HepG2 (cell line): ENCODE measurements around the gene GGNBP2. TPM values are rescaled to one million over a fixed set of nuclear protein-coding genes. Genes with fewer than 3 reads are reported as not detected.

Source experiments
- BCL3 ChIP-seq: sonication (generic); formaldehyde crosslinking; IDR thresholded peaks from 2 replicates; pipeline ENCODE4 v1.5.1; 2020; ENCODE audit warnings: mild to moderate bottlenecking, missing genetic modification reagents, moderate library complexity
- CENPBD1 ChIP-seq: sonication (generic); formaldehyde crosslinking; IDR thresholded peaks from 2 replicates; pipeline ENCODE4 v1.8.0; 2022; ENCODE audit warnings: missing genetic modification reagents, low read depth, mild to moderate bottlenecking, borderline replicate concordance
- CENPT ChIP-seq: sonication (generic); formaldehyde crosslinking; IDR thresholded peaks from 2 replicates; pipeline ENCODE4 v1.8.0; 2022; ENCODE audit warnings: low read depth, mild to moderate bottlenecking, moderate library complexity, missing genetic modification reagents
- IRX3 ChIP-seq: sonication (generic); formaldehyde crosslinking; IDR thresholded peaks from 2 replicates; pipeline ENCODE4 v1.8.1; 2023; ENCODE audit warnings: mild to moderate bottlenecking, low read depth, missing genetic modification reagents, borderline replicate concordance
- KDM6A ChIP-seq: IDR thresholded peaks from 2 replicates; pipeline ENCODE4 v1.6.1; 2016; ENCODE audit warnings: low read depth
- MATR3 ChIP-seq: sonication (generic); formaldehyde crosslinking; IDR thresholded peaks from 2 replicates; pipeline ENCODE4 v1.4.0; 2020; ENCODE audit warnings: missing genetic modification reagents
- MEF2D ChIP-seq: sonication (generic); formaldehyde crosslinking; IDR thresholded peaks from 2 replicates; pipeline ENCODE4 v1.5.1; 2020; ENCODE audit warnings: mild to moderate bottlenecking, missing genetic modification reagents
- MXD1 ChIP-seq: sonication (generic); formaldehyde crosslinking; IDR thresholded peaks from 2 replicates; pipeline ENCODE4 v1.4.0; 2020; ENCODE audit warnings: mild to moderate bottlenecking, missing genetic modification reagents
- SUZ12 ChIP-seq: fragments of 150-350 bp; IDR thresholded peaks from 2 replicates; pipeline ENCODE4 v1.6.1; 2014; ENCODE audit warnings: low read depth, low read length
- TAF15 ChIP-seq: fragments of 200-400 bp; formaldehyde crosslinking; IDR thresholded peaks from one replicate; pipeline ENCODE4 v1.6.1; 2018; ENCODE audit warnings: mild to moderate bottlenecking, low read depth, low read length; ENCODE audit not compliant: poor library complexity, severe bottlenecking
- ZBTB8A ChIP-seq: sonication (generic); formaldehyde crosslinking; IDR thresholded peaks from 2 replicates; pipeline ENCODE4 v1.4.0; 2020; ENCODE audit warnings: mild to moderate bottlenecking, low read depth, missing genetic modification reagents, borderline replicate concordance
- ZNF12 ChIP-seq: sonication (generic); formaldehyde crosslinking; IDR thresholded peaks from 2 replicates; pipeline ENCODE4 v1.5.0; 2020; ENCODE audit warnings: missing genetic modification reagents
- ZNF256 ChIP-seq: sonication (generic); formaldehyde crosslinking; conservative IDR thresholded peaks from 2 replicates; pipeline ENCODE4 v1.4.0; 2020; ENCODE audit warnings: missing genetic modification reagents
- ZNF317 ChIP-seq: sonication (generic); formaldehyde crosslinking; IDR thresholded peaks from 2 replicates; pipeline ENCODE4 v1.5.0; 2020; ENCODE audit warnings: mild to moderate bottlenecking, missing genetic modification reagents
- ZNF558 ChIP-seq: sonication (generic); formaldehyde crosslinking; IDR thresholded peaks from 2 replicates; pipeline ENCODE4 v1.9.0; 2022; ENCODE audit warnings: mild to moderate bottlenecking, missing genetic modification reagents, borderline replicate concordance
- ZNF672 ChIP-seq: sonication (generic); formaldehyde crosslinking; IDR thresholded peaks from 2 replicates; pipeline ENCODE4 v1.8.1; 2022; ENCODE audit warnings: missing genetic modification reagents
- ZNF720 ChIP-seq: sonication (generic); formaldehyde crosslinking; IDR thresholded peaks from 2 replicates; pipeline ENCODE4 v1.4.0; 2020; ENCODE audit warnings: missing genetic modification reagents
- polyA plus RNA-seq, 8 experiments: library from polyadenylated mRNA; depleted of rRNA in 3 of 8; stranded (reverse) in 7 of 8; unstranded in 1 of 8; fragments of >200 nt; fragmentation: Illumina TruSeq in 4 of 8; extraction: Trizol in 4 of 8; gene quantifications; 2 replicates each; pipeline versions ENCODE4 v1.2.1 to v1.2.3, GENCODE V29; 2011 to 2016; ENCODE audit warnings: low read depth in 4 of 8, missing spikeins in 1 of 8, mixed read lengths in 1 of 8; ENCODE audit not compliant: insufficient read depth in 1 of 8
- total RNA-seq, 5 experiments: library from RNA; depleted of rRNA; stranded (reverse); fragments of >200 nt; fragmentation: Illumina TruSeq; extraction: Trizol; gene quantifications; 2 replicates each; pipeline ENCODE4 v1.2.3, GENCODE V29; 2016; ENCODE audit warnings: low read depth in 1 of 5
- TF ChIP-seq, protein P1 (sequence below): sonication (generic); formaldehyde crosslinking; IDR thresholded peaks from 2 replicates; pipeline ENCODE4 v1.4.0; 2020; ENCODE audit warnings: missing genetic modification reagents; ENCODE audit errors: not compliant biosample characterization
- TF ChIP-seq, protein P2 (sequence below): sonication (generic); formaldehyde crosslinking; IDR thresholded peaks from 2 replicates; pipeline ENCODE4 v1.8.1; 2023; ENCODE audit warnings: mild to moderate bottlenecking, moderate library complexity, missing genetic modification reagents
- TF ChIP-seq, protein P3 (sequence below): sonication (generic); formaldehyde crosslinking; IDR thresholded peaks from 2 replicates; pipeline ENCODE4 v1.4.0; 2020; ENCODE audit warnings: missing genetic modification reagents, borderline replicate concordance

The GGNBP2 gene
- total and polyA plus RNA-seq, 2 of the 13 experiments (the other 11 are each of a cell fraction or from before 2014, with no cell fraction given) = 53.3 to 84.2 TPM

DNA sequence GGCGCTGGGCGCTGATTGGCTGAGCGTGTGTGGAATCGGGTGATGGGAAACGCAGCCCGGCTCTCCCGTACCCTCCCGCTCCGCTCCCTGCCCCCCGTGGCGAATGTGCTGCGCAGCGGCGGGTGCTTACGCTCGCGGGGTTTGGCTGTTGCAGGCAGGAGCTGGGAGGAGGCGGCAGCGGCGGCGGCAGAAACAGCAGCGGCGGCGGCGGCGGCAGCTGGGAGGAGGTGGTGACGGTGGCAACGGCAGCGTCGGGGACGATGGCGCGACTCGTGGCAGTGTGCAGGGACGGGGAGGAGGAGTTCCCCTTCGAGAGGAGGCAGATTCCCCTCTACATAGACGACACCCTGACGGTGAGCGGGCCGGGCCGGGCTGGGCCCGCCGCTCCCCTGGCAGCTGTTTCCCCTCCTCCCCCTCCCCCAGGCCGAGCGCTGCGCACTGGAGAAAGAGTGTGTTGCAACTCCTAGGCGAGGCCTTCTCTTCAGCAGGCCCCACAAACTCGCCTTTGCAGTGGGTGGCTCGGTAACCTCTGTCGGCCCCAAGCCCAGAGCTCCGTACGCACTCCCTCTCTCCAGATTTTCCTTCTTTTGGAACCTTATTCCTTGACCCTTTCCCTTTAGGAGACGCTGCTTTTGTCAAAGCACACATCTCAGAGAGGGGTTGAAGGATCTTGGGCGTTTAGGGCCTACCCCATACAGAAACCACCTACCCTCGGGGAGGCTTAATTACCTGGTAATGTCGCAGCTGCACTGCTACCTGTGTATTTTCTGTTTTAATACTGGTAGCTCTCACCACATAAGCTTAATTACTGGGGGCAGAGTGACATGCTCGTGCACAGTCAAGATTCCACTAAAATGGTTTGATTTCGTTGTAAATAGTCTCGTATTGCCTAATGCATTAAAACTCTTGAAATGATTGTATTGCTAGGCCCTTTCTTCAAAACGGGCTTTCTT lies 1.0 kb downstream of the GGNBP2 start (continued):
- TF ChIP-seq MXD1 (CRISPR knock-in tag) (peak; percentile 30; the same call in 1 of the 2 replicates), ZNF558 (CRISPR knock-in tag) (peak; percentile 44; the same call in 1 of the 2 replicates), ZNF672 (no peak), CENPBD1 (CRISPR knock-in tag) (no peak), CENPT (CRISPR knock-in tag) (peak; percentile 43; the same call in 1 of the 2 replicates), TAF15 (no peak), BCL3 (CRISPR knock-in tag) (no peak; the same call in 1 of the 2 replicates), ZNF12 (CRISPR knock-in tag) (peak; percentile 43; the same call in 1 of the 2 replicates), ZNF256 (CRISPR knock-in tag) (no peak), ZNF317 (CRISPR knock-in tag) (0 out of 2 replicates have a peak, but pooled peaks have one; percentile 47), MATR3 (CRISPR knock-in tag) (no peak), MEF2D (CRISPR knock-in tag) (no peak; the same call in 1 of the 2 replicates), ZBTB8A (CRISPR knock-in tag) (no peak), SUZ12 (no peak), IRX3 (no peak), KDM6A (CRISPR knock-in tag) (no peak), ZNF720 (no peak)
- TF ChIP-seq, protein P1, sequence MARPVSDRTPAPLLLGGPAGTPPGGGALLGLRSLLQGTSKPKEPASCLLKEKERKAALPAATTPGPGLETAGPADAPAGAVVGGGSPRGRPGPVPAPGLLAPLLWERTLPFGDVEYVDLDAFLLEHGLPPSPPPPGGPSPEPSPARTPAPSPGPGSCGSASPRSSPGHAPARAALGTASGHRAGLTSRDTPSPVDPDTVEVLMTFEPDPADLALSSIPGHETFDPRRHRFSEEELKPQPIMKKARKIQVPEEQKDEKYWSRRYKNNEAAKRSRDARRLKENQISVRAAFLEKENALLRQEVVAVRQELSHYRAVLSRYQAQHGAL (CRISPR knock-in tag) = no peak
- TF ChIP-seq, protein P2, sequence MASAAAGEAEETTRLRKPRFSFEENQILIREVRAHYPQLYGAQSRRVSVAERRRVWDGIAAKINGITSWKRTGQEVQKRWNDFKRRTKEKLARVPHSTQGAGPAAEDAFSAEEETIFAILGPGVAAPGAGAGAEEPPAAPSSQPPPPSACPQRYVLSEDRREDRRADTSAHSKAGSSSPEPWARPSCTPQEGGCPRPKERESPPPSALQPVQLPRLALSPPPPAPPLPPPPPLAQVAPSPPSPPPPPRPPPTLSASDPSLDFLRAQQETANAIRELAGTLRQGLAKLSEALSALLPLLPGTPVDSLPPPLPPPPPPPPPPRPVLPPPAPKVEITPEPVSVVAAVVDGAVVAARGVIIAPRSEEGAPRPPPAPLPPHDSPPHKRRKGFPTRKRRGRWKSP (CRISPR knock-in tag) = peak; percentile 80
- TF ChIP-seq, protein P3, sequence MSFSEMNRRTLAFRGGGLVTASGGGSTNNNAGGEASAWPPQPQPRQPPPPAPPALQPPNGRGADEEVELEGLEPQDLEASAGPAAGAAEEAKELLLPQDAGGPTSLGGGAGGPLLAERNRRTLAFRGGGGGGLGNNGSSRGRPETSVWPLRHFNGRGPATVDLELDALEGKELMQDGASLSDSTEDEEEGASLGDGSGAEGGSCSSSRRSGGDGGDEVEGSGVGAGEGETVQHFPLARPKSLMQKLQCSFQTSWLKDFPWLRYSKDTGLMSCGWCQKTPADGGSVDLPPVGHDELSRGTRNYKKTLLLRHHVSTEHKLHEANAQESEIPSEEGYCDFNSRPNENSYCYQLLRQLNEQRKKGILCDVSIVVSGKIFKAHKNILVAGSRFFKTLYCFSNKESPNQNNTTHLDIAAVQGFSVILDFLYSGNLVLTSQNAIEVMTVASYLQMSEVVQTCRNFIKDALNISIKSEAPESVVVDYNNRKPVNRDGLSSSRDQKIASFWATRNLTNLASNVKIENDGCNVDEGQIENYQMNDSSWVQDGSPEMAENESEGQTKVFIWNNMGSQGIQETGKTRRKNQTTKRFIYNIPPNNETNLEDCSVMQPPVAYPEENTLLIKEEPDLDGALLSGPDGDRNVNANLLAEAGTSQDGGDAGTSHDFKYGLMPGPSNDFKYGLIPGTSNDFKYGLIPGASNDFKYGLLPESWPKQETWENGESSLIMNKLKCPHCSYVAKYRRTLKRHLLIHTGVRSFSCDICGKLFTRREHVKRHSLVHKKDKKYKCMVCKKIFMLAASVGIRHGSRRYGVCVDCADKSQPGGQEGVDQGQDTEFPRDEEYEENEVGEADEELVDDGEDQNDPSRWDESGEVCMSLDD (CRISPR knock-in tag) = no peak
